Right forelimb (tissue), 1 donor: Measurements from ENCODE around the gene DHDDS.
"Not testable (repeated sequence)": the region's sequence is repeated elsewhere in the genome, so short reads cannot be mapped to it uniquely, and the experiment has no call there.

Experiments used
- DNase-seq: peaks from one replicate; pipeline ENCODE4 v3.0.0-alpha.2; 2018

DHDDS gene

DNA sequence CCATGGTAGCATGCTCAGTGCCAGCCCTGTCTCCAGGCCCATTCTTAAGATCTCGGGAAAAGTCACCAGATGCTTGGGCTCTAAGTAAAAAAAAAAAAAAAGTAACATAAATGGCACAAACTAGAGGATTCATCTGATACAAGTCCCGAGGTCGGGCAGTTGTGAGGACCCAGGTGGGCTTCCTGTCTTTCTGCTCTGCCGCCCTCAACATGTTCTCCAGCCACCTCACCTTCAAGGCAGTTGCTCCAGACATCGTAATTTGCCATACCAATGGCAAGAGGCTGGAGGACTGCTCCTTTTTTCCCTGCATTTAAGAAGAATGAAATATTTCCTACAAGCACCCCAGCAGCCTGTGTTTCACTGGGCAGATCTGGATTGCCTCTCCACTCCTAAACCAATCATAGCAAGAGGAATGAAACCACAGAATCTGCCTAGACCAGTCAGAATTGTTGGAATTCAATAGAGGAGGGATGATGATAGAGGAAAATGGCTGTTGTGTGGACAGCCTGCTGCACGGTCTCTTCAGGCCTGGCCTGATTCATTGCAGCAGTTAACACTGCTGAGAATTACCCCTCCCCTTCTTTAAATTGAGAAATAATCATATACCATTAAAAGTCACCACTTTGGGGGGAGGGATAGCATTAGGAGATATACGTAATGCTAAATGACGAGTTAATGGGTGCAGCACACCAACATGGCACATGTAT lies 45.5 kb downstream of the DHDDS start:
- no peak for DNase-seq

DNA sequence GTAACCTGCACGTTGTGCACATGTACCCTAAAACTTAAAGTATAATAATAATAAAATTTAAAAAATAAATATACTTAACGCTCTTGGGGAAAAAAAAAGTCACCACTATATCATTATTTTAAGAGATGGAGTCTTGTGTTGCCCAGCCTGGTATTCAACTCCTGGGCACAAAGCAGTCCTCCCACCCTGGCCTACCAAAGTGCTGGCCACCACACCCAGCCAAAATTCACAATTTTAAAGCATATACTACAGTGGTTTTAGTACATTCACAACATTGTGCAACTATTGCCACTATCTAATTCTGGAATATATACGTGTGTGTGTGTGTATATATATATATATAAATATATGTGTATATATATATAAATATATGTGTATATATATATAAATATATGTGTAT lies 46.0 kb downstream of the DHDDS start:
- DNase-seq: no peak

GRCh38 chr1:26478988-26479387 lies 46.9 kb downstream of the DHDDS start:
- no peak for DNase-seq

DNA sequence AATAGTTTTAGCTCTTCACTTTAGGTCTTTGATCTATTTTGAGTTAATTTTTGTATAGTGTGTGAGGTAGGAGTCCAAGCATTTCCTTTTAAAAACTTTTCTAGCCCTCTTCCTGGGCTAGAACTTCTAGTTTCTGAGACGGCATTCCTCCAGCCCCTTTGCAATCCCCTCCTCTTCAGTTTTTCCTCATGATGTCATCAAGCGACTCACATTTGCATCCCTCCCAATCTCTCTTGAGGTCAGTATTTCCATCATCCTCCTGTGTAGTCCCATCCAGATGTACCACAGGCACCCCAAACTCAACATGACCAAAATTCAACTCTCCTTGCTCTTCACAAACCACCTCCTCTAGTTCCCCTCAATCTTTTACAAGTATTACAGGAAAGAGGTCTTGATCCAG lies 50.8 kb downstream of the DHDDS start:
- no peak for DNase-seq

GRCh38 chr1:26483980-26484379 lies 51.9 kb downstream of the DHDDS start:
- no peak for DNase-seq

DNA sequence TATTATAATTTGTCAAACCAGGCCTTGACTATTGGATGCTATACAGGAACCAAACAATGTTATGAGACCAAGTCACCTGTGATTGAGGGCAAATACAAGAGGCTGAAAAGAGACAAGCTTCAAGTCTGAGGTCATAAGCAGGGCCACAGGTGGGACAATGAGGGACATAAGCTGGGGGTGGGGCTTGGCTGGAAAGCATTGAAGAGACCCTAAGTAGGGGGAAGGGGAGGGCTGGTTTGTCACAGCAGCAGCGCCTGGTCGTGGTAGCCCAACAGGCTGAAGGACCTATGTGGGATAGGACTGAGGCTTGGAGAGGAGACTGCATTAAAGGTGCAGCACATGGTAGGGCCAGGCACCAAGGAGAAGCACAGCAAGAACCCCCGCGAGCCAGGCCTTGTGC lies 58.0 kb downstream of the DHDDS start:
- no peak for DNase-seq

GRCh38 chr1:26493267-26493666 lies 61.1 kb downstream of the DHDDS start:
- DNase-seq: no peak

GRCh38 chr1:26493938-26494337 lies 61.8 kb downstream of the DHDDS start:
- no peak for DNase-seq

GRCh38 chr1:26496861-26497260 lies 64.7 kb downstream of the DHDDS start:
- peak; percentile 46 for DNase-seq

- no peak for DNase-seq
Observed at GRCh38 chr1:26498894-26499293, 66.8 kb downstream of the DHDDS start.

GRCh38 chr1:26500488-26501175 lies 68.5 kb downstream of the DHDDS start:
- DNase-seq: peak; percentile 95

GRCh38 chr1:26510711-26511110 lies 78.6 kb downstream of the DHDDS start:
- not testable (repeated sequence) for DNase-seq

GRCh38 chr1:26515836-26516235 lies 83.7 kb downstream of the DHDDS start:
- DNase-seq: not testable (repeated sequence)

GRCh38 chr1:26516987-26517765 lies 85.1 kb downstream of the DHDDS start:
- DNase-seq: no peak

GRCh38 chr1:26517766-26518049 lies 85.6 kb downstream of the DHDDS start:
- no peak for DNase-seq

DNA sequence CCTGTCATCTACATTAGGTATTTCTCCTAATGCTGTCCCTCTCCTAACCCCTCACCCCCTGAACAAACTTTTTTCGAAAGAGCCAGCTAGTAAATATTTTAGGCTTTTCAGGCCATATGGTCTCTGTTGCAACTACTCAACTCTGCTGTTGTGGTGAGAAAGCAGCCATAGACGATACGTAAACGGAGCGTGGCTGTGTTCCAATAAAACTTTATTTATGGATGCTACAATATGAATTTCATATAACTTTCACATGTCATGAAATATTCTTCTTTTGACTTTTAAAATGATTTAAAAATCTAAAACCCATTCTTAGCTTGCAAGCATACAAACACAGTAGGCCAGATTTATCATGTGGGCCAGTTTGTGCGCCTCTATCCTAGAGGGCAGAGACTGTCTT lies 86.2 kb downstream of the DHDDS start:
- DNase-seq: no peak

GRCh38 chr1:26520339-26520738 lies 88.2 kb downstream of the DHDDS start:
- no peak for DNase-seq
